Right ventricle myocardium superior (tissue), 1 donor: ENCODE measurements around the gene NKTR. TPM values are rescaled to one million over a fixed set of nuclear protein-coding genes. Genes with fewer than 3 reads are reported as not detected.

ENCODE experiments used
- ATAC-seq: fragments of 200-7000 bp; cut with Tn5 transposase; one replicate; pipeline ENCODE4 v1.9.1; 2020; ENCODE audit warnings: mild to moderate bottlenecking; ENCODE audit not compliant: poor library complexity
- DNase-seq: peaks from one replicate; pipeline ENCODE4 v3.0.0-alpha.2; 2020
- intact Hi-C: fragments of 100-400 bp; cut with DNase I; formaldehyde crosslinking; loops from one replicate; pipeline ENCODE4 v1.11.2; 2022
- total RNA-seq: library from RNA; stranded (reverse); fragmentation: NEBNext Ultra II Directional; extraction: Animal tissue kit (Norgen Biotek cat#: 25700); gene quantifications from one replicate; pipeline ENCODE4 v1.2.1, GENCODE V29; 2021
- donor health status: DM: no; HTN: yes; CAD: no; lungs with severe emphysema.

The NKTR gene
- total RNA-seq, 1 donor from 2014 or later = 21.6 TPM

DNA sequence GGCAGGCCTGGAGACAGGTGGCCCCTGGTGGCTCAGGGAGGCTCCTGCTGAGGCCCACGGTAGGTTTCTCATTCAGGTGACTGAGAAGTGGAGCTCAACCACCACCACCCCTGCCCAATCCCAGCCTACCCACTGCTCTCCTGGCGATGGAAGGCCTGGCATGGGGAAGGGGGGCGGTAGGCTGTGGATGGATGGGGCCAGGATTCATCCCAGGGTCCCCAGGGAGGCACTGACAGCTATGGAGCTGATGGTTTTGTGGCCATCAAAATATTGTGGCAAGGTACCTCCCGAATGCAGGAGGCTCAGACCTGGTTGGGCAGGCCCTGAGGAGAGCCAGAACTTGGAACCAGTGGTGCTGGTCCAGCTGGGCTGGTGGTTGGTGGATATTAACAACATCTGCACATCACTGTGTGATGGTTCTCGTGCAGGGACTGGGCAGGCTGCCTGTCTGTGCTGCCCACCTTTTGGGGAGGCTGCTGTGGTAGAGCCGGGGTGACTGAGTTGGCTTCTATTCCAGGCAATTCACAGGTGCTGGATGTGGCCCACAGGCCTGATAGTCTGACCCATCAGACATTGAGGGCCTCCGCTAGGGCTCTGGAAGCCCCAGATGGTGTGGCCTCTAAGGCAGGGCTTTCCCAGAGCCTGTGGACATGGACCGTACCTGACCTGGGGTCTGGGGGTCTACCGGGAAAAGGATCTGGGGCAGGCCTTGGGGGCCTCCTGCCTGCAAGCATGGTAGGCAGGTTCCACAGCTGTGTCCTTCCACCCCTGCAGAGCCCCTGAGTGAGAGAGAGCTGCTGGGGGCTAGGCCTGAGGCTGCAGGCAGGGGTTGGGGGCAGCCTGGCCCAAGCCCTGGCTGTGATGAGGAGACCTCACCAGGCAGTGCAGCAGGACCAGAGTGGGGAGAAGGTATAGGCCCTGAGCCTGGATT lies 56.5 kb downstream of the NKTR start:
- no peak for DNase-seq
- no peak for ATAC-seq
- intact Hi-C loops = loop anchor here (5.0 kb wide), 1 partner anchor 630 kb away; no protein-coding TSS in a partner anchor

DNA sequence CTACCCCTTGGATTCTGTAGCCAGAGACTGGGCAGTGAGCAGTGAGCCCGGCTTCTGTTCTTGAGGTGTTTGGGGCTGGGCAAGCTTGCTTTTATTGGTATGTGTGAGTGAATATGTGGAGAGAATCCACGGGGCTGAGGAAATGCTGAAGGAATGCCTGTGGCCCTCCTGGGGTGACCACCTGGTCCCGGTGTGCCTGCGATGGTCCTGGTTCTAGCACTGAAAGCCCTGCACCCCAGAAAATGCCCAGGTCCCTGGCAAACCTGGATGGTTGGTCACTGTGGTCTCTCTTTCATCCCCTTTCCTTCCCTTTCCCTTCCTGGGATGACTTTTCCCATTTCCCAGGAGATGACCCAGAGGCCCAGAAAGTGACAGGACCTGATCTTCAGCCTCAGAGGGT lies 57.2 kb downstream of the NKTR start:
- no peak for DNase-seq
- intact Hi-C loops = loop anchor here (5.0 kb wide), 1 partner anchor 630 kb away; no protein-coding TSS in a partner anchor

DNA sequence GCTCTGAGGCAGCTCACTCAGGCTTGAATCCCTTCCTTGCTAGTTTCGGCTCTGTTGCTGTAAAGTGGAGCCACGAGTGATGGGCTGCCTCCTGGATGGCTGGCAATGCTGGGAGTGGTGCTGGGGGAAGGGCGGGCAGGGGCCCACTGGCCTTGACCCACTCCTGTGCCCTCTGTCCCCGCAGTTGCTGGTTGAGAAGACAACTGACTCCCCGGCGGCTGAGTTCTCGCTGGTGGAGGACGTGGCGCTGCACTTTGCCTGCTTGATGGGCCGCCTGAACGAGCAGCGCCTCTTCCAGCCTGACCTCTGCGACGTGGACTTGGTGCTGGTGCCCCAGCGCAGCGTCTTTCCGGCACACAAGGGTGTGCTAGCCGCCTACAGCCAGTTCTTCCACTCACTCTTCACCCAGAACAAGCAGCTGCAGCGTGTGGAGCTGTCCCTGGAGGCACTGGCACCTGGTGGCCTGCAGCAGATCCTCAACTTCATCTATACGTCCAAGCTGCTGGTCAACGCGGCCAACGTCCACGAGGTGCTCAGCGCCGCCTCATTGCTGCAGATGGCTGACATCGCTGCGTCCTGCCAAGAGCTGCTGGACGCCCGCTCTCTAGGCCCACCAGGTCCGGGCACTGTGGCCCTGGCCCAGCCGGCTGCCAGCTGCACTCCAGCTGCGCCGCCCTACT lies 57.7 kb downstream of the NKTR start:
- ATAC-seq = no peak
- DNase-seq = no peak
- intact Hi-C loops = loop anchor here (5.0 kb wide), 1 partner anchor 631 kb away; no protein-coding TSS in a partner anchor

More for the DNA sequence above, 57.2 kb downstream of the NKTR start:
- no peak for ATAC-seq

DNA sequence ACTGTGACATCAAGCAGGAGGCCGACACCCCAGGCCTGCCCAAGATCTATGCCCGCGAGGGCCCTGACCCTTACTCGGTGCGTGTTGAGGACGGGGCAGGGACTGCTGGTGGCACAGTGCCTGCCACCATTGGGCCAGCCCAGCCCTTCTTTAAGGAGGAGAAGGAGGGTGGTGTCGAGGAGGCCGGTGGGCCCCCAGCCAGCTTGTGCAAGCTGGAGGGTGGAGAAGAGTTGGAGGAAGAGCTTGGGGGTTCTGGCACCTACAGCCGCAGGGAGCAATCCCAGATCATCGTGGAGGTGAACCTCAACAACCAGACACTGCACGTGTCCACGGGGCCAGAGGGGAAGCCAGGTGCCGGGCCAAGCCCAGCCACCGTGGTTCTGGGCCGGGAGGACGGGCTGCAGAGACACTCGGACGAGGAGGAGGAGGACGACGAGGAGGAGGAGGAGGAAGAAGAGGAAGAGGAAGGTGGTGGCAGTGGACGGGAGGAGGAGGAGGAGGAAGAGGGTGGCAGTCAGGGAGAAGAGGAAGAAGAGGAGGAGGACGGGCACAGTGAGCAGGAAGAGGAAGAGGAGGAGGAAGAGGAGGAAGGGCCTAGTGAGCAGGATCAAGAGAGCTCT lies 58.4 kb downstream of the NKTR start:
- intact Hi-C loops = loop anchor here (5.0 kb wide), 1 partner anchor 632 kb away; no protein-coding TSS in a partner anchor
- no peak for DNase-seq
- no peak for ATAC-seq

DNA sequence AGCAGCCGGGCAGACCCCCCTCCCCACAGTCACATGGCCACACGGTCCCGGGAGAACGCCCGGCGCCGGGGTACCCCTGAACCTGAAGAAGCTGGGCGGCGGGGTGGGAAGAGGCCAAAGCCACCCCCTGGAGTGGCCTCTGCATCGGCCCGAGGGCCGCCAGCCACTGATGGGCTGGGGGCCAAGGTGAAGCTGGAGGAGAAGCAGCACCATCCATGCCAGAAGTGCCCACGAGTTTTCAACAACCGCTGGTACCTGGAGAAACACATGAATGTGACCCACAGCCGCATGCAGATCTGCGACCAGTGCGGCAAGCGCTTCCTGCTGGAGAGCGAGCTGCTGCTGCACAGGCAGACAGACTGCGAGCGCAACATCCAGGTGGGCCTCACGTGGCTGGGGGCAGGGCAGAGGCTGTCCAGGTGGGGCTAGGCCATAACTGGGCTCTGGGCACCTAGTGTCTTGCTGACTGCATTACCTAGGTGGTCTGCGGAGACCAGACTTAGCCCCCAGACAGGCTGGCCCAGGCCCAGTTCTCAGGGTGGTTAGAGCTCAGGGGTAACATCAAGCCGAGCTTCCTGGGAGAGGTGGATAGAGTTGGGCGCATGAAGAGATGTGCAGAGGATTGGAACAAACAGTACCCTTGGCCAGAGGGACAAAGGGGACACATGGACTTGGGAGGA lies 59.1 kb downstream of the NKTR start:
- ATAC-seq (no peak), DNase-seq (no peak)
- intact Hi-C loops = loop anchor here (5.0 kb wide), 1 partner anchor 632 kb away; no protein-coding TSS in a partner anchor

DNA sequence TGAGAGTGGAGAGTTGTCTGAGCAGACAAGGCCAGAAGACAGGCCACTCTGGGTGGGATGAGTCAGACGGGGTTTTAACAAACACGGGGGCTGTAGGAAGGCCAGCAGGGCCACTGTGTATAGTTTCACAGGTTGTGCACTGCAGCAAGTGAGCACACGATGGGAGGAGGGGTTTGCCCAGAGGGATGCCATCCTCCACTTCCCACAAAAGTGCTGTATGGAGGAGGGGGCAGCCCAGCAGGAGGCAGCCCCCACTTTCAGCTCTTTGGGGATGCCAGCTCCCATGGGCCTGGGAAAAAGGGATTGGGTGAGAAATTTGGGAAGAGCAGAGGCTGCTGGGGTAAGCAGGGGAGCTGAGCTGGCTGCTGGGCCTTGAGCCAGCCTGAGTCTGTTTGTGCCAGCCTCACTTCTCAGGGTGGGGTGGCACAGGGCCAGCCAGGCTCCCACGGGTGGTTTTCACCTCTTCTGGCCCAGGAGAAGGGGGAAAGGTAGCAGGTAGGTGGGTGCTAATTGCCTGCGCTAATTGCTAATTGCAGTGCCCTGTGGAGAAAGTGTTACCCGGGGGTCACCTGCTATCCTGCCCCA lies 59.7 kb downstream of the NKTR start:
- ATAC-seq = peak; percentile 36
- no peak for DNase-seq
- intact Hi-C loops = no loop called here

DNA sequence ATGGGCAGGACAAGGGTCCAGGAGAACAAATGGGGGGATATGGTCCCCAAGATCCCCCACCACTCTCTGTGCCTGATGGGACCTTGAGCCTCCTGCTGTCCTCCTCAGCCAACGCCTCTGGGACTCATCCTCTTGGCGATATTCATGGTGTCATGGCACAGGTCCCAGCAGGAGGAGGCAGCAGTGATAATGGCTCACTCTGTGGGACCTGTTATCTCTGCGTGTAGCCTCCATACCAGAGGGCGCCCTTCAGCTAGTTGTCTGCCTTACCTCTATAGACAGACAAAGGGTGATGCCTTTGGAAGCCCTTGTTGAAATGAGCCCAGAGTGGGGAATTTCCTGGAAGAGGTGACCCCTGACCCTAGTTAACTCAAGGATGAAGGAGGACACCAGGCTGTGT lies 60.4 kb downstream of the NKTR start:
- peak; percentile 45 for ATAC-seq
- intact Hi-C loops = no loop called here
- DNase-seq = no peak

DNA sequence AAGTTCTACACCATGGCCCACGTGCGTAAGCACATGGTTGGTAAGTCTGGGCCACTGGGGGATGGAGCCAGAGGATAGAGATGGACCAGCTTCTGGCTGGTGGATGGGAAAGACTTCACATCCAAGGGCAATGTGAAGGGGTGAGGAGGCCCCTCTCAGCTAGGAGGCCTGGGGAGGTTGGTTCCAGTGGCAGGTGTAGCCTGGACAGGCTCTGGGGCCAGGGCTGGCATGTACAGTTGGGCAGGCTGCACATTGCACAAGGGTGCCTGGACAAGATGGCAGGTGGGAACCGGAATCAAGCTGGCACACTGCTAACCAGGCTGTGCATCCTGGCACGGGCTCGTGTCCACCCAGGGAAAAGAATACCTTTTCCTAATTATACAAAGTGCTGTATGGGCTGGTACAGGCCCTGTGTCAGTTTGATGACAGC lies 61.1 kb downstream of the NKTR start:
- intact Hi-C loops = no loop called here
- no peak for DNase-seq
- no peak for ATAC-seq

DNA sequence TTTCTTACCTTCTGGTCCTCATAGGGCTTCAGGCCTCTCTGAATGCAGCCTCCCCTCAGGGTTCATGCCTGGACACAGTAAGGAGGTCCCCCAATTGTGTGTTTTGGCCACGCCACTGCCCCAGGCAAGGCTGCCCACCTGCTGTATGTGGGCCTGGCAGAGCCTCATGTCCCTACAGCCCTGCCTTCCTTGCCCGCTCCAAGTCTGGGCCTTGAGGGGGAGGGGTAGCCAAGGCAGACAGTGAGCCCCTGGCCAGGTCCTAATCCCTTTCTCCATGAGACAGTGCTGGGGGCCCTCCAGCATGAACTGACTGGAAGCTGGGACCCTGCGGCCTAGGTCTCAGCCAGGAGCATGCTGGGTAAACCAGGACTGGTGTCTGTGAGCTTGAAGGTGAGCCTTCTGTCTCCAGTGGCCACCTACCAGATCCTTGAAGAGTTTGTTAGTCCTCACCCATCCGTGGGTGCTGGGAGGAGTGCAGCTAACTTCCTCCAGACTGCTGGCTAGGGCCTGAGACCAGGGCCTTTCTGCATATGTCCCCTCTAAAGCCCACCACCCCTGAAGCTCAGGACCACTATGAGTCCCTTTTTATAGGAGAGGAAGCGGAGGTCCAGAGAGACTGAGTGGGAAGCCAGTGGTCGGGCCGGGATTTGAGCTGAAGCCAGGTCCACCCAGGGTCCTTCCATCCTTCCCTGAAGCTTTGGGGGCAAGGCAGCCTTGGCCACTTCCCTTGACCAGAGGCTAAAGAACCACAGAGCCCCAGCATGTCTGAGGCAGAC lies 61.7 kb downstream of the NKTR start:
- intact Hi-C loops = no loop called here
- ATAC-seq (no peak), DNase-seq (no peak)

DNA sequence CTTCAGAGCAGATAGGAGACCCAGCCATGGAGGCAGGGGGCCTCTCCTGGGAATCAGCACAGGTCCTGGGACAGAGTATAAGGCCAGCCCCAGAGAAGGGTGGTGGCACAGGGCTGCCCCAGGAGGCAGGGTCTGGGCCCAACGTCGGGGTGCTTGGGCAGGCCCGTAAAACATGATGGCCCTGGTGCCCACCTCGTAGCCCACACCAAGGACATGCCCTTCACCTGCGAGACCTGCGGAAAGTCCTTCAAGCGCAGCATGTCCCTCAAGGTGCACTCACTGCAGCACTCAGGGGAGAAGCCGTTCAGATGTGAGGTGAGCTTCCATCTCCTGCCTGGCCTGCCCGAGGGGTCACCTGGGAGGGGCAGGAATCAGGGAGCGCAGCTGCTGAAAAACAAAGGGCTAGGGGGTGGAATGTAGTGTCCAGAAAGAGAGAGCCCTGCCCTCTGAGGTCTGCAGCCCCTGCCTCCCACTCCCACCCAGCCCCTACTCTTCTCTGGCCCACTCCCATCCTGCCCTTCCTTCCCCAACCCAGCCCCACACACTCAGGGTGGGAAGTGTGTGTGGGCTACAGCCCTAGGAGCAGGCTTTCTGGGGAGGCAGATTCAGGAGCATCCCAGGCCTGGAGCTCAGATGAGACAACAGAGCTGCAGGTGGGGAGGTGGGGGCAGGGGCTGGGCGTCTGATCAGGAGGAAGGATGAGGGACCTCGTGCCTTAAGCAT lies 62.5 kb downstream of the NKTR start:
- no peak for ATAC-seq
- no peak for DNase-seq
- intact Hi-C loops = no loop called here

DNA sequence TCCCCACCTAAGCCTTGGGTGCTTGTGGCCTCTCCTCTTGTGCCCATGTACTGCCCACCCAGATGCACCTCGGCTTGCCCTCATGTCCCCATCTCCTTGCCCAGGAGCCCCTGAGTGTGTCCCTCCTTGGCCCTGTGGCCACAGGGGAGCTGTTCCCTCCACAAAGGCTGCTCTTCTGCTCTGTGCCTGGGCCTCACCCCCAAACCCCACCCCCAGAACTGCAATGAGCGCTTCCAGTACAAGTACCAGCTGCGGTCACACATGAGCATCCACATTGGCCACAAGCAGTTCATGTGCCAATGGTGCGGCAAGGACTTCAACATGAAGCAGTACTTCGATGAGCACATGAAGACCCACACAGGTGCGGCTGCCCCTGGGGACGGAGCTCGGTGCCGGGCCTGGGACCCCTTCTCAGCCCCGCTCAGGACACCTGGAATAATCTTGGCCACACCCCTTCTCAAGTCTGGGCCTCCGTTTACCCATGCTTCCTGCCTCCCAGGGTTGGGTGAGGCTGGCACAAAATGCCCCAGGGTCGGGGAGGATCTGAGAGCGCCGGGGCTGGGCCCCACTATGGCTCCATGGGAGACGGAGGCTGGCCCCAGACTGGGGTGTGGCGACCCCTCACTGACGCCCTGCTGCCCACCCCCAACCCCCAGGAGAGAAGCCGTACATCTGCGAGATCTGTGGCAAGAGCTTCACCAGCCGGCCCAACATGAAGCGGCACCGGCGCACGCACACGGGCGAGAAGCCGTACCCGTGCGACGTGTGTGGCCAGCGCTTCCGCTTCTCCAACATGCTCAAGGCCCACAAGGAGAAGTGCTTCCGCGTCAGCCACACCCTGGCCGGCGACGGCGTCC lies 63.3 kb downstream of the NKTR start:
- DNase-seq (no peak), ATAC-seq (no peak)
- intact Hi-C loops = no loop called here

DNA sequence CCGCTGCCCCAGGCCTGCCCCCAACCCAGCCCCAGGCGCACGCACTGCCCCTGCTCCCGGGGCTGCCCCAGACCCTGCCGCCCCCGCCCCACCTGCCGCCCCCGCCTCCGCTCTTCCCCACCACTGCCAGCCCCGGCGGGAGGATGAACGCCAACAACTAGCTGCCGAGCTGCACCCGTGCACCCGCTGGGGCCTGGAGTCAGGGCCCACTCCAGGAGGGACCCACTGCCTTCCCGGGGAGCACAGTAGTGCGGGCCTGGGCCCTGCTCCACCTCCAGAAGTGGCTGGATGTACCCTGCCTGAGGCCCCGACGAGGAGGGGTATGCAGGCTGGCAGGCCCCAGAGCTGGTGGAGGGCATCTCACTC lies 63.9 kb downstream of the NKTR start:
- intact Hi-C loops = no loop called here
- ATAC-seq (no peak), DNase-seq (no peak)

DNA sequence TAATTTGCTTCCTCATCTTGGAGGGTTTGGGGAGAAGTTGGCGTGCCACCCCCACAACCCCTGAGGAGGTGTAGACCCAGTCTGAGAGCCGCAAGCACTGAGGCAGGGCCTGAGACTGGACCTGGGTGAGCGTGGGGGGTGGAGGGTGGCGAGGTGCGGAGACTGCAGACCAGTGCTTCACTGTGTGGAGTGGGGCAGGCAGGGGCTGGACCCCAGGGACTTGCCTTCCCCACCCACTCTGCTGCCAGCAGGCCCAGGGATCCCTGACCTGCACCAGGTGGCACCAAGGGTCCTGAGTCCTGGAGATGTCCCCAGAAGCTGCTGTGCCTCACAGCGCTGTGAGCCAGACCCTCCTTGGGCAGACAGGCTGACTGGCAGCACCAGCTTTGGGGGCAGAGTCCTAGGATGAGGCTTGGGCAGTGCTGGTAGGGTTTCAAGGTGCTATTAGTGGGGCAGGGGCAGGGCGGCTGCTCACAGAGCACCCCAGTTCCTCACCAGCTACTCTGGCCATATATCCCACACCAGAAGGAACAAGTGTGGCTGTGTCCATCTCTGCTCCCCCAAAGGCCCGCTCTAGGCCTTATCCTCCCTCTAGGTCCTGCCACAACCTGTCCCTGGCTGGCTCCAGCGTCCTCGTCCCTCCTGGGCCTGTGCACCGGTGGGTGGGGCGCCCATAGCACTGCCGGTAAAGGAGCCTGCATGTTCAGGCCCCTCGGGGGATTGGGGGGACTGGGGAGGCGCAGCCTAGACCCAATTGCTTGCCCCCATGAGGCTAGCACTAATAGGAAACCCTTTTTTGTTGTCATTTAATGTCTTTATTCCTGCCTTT lies 64.8 kb downstream of the NKTR start:
- ATAC-seq (no peak), DNase-seq (no peak)
- intact Hi-C loops = no loop called here

DNA sequence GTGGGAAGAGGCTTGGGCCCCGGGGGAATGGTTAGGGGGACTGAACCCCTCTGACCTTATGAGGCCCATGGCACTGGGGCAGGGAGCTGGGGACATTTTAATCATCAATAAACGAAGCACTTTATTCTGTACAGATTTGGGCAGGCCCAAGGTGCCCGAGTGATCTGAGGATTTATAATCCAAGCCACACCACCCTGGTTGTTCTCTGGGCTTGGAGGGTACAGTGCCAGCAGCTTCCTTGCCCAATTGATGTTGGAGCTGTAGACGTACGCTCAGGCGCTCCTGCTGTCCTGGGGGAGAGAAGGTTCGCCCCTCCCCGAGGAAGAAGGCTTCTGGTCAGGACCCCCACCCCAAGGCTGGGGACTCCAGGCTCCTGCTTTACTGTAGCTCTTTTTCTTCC lies 65.5 kb downstream of the NKTR start:
- no peak for DNase-seq
- intact Hi-C loops = no loop called here
- ATAC-seq = peak; percentile 14

DNA sequence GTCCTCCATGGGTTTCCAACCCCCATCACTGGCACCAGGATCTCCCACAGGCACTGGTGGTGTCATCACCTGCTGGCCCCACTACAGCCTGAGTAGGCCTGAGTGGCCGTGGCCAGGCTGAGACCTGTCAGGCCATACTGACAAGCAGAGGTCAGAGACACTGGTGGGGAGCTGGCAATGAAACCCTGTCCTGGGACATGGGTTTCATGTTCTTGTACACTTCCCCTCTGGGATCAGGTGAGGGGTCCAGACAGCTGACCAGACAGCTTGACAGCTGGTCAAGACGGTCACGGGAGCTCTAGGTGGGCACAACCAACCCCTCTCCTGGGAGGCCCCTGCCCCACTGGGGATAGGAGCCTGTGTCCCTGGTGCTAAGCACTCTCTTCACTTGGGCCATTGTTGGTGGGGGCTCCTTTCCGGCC lies 66.1 kb downstream of the NKTR start:
- no peak for DNase-seq

More for the DNA sequence above, 66.1 kb downstream of the NKTR start:
- intact Hi-C loops = no loop called here
- peak; percentile 49 for ATAC-seq
